H9 (cell line): ENCODE data around the gene PDE5A. TPM values are rescaled to one million over a fixed set of nuclear protein-coding genes. Genes with fewer than 3 reads are reported as not detected.

ENCODE experiments used
- DNase-seq: peaks from one replicate; pipeline ENCODE4 v3.0.0-alpha.2; 2017
- H2AFZ ChIP-seq: one replicate; pipeline ENCODE4 v1.6.1; 2013; ENCODE audit warnings: mild to moderate bottlenecking, low read length, control low read depth, moderate library complexity
- H2AK5ac ChIP-seq: 2 replicates; pipeline ENCODE4 v1.6.1; 2013; ENCODE audit warnings: low read length, control low read depth, mixed read lengths; ENCODE audit not compliant: insufficient read length
- H2BK120ac ChIP-seq: one replicate; pipeline ENCODE4 v1.6.1; 2013; ENCODE audit warnings: low read depth, mild to moderate bottlenecking, low read length, control low read depth, inconsistent platforms; ENCODE audit not compliant: poor library complexity, severe bottlenecking
- H2BK12ac ChIP-seq: 2 replicates; pipeline ENCODE4 v1.6.1; 2013; ENCODE audit warnings: low read length, control low read depth, mixed read lengths, low read depth; ENCODE audit not compliant: insufficient read length
- H2BK15ac ChIP-seq: 2 replicates; pipeline ENCODE4 v1.6.1; 2013; ENCODE audit warnings: low read depth, low read length, control low read depth
- H2BK20ac ChIP-seq: one replicate; pipeline ENCODE4 v1.6.1; 2013; ENCODE audit warnings: low read depth, mild to moderate bottlenecking, low read length, control low read depth, inconsistent platforms; ENCODE audit not compliant: poor library complexity, severe bottlenecking
- H2BK5ac ChIP-seq: 2 replicates; pipeline ENCODE4 v1.6.1; 2013; ENCODE audit warnings: low read length, control low read depth, mixed read lengths; ENCODE audit not compliant: insufficient read length
- H3K14ac ChIP-seq: 2 replicates; pipeline ENCODE4 v1.6.1; 2013; ENCODE audit warnings: low read length, control low read depth; ENCODE audit not compliant: insufficient read depth
- H3K18ac ChIP-seq: 2 replicates; pipeline ENCODE4 v1.6.1; 2013; ENCODE audit warnings: low read depth, mild to moderate bottlenecking, mixed read lengths, low read length, control low read depth; ENCODE audit not compliant: insufficient read length
- H3K23ac ChIP-seq: 2 replicates; pipeline ENCODE4 v1.6.1; 2013; ENCODE audit warnings: low read length, control low read depth, mixed read lengths, low read depth; ENCODE audit not compliant: insufficient read length
- H3K23me2 ChIP-seq: 2 replicates; pipeline ENCODE4 v1.6.1; 2013; ENCODE audit warnings: low read depth, mild to moderate bottlenecking, mixed read lengths, low read length, control low read depth; ENCODE audit not compliant: insufficient read length, poor library complexity, severe bottlenecking
- H3K27ac ChIP-seq: 2 replicates; pipeline ENCODE4 v1.5.1; 2013; ENCODE audit warnings: low read length, control low read depth, mixed read lengths, low read depth; ENCODE audit not compliant: insufficient read length
- H3K27me3 ChIP-seq: 2 replicates; pipeline ENCODE4 v1.6.1; 2013; ENCODE audit warnings: low read length, control low read depth, inconsistent platforms; ENCODE audit not compliant: insufficient read depth
- H3K4ac ChIP-seq: 2 replicates; pipeline ENCODE4 v1.6.1; 2013; ENCODE audit warnings: low read depth, mild to moderate bottlenecking, control low read depth, inconsistent platforms, low read length, moderate library complexity
- H3K4me1 ChIP-seq: 2 replicates; pipeline ENCODE4 v1.6.1; 2013; ENCODE audit warnings: low read length, control low read depth, inconsistent platforms; ENCODE audit not compliant: insufficient read depth
- H3K4me2 ChIP-seq: 2 replicates; pipeline ENCODE4 v1.6.1; 2013; ENCODE audit warnings: low read length, control low read depth, mixed read lengths; ENCODE audit not compliant: insufficient read length, insufficient read depth
- H3K56ac ChIP-seq: 2 replicates; pipeline ENCODE4 v1.6.1; 2013; ENCODE audit warnings: low read depth, mild to moderate bottlenecking, mixed read lengths, low read length, control low read depth; ENCODE audit not compliant: insufficient read length
- H3K79me1 ChIP-seq: 2 replicates; pipeline ENCODE4 v1.6.1; 2013; ENCODE audit warnings: low read depth, mild to moderate bottlenecking, moderate library complexity, low read length, control low read depth, inconsistent platforms; ENCODE audit not compliant: insufficient read depth, poor library complexity, severe bottlenecking
- H3K79me2 ChIP-seq: 2 replicates; pipeline ENCODE4 v1.6.1; 2013; ENCODE audit warnings: low read length, control low read depth, inconsistent platforms; ENCODE audit not compliant: insufficient read depth
- H3K9ac ChIP-seq: 2 replicates; pipeline ENCODE4 v1.6.1; 2013; ENCODE audit warnings: low read length, control low read depth, mixed read lengths; ENCODE audit not compliant: insufficient read length; ENCODE audit errors: extremely low read depth
- H3K9me3 ChIP-seq: one replicate; pipeline ENCODE4 v1.6.1; 2013; ENCODE audit warnings: low read depth, low read length, inconsistent platforms; ENCODE audit not compliant: control insufficient read depth
- H3T11ph ChIP-seq: one replicate; pipeline ENCODE4 v1.6.1; 2013; ENCODE audit warnings: mild to moderate bottlenecking, low read length, control low read depth, inconsistent platforms
- H4K20me1 ChIP-seq: one replicate; pipeline ENCODE4 v1.6.1; 2013; ENCODE audit not compliant: control insufficient read depth, insufficient read length, insufficient read depth
- H4K5ac ChIP-seq: 2 replicates; pipeline ENCODE4 v1.6.1; 2013; ENCODE audit warnings: low read depth, mild to moderate bottlenecking, mixed read lengths, low read length, control low read depth; ENCODE audit not compliant: insufficient read length
- H4K8ac ChIP-seq: replicated peaks from 2 replicates; pipeline ENCODE4 v1.6.1; 2013; ENCODE audit warnings: low read length, control low read depth, mixed read lengths, low read depth; ENCODE audit not compliant: insufficient read length
- H4K91ac ChIP-seq: 2 replicates; pipeline ENCODE4 v1.6.1; 2013; ENCODE audit warnings: low read depth, mild to moderate bottlenecking, moderate library complexity, mixed read lengths, low read length, control low read depth; ENCODE audit not compliant: insufficient read length
- H3K27ac Mint-ChIP-seq, 3 experiments: 2 replicates in 2 of 3; 3 replicates in 1 of 3; pipeline ENCODE4 v1.8.0; 2020 to 2021; ENCODE audit warnings: mixed read lengths in 3 of 3, mild to moderate bottlenecking in 1 of 3, moderate library complexity in 1 of 3
- H3K27me3 Mint-ChIP-seq: 2 replicates; pipeline ENCODE4 v1.8.0; 2021; ENCODE audit warnings: low read depth, mild to moderate bottlenecking, moderate library complexity, mixed read lengths
- H3K36me3 Mint-ChIP-seq, 3 experiments: 2 replicates in 2 of 3; 3 replicates in 1 of 3; pipeline ENCODE4 v1.8.0; 2020 to 2021; ENCODE audit warnings: low read depth in 3 of 3, mixed read lengths in 3 of 3; ENCODE audit not compliant: insufficient read depth in 1 of 3
- H3K4me1 Mint-ChIP-seq, 2 experiments: 2 replicates each; pipeline ENCODE4 v1.8.0; 2020; ENCODE audit warnings: mixed read lengths in 2 of 2
- H3K4me3 Mint-ChIP-seq, 2 experiments: 2 replicates in 1 of 2; 3 replicates in 1 of 2; pipeline ENCODE4 v1.8.0; 2020 to 2021; ENCODE audit warnings: mild to moderate bottlenecking in 2 of 2, mixed read lengths in 2 of 2, moderate library complexity in 1 of 2
- H3K9me3 Mint-ChIP-seq, 2 experiments: 2 replicates in 1 of 2; 3 replicates in 1 of 2; pipeline ENCODE4 v1.8.0; 2020; ENCODE audit warnings: mild to moderate bottlenecking in 2 of 2, mixed read lengths in 2 of 2, moderate library complexity in 1 of 2
- CTCF ChIP-seq: fragments of 200-600 bp; sonication (generic); conservative IDR thresholded peaks from 3 replicates; pipeline ENCODE4 v1.8.0; 2021; ENCODE audit warnings: antibody characterized with exemption, mild to moderate bottlenecking
- WGBS: extraction: QIAGEN DNeasy Blood & Tissue Kit; methylation state at CpG from one replicate; pipeline ENCODE4 v1.1.7; 2013; ENCODE audit warnings: missing lambda C conversion rate, low lambda C conversion rate, mixed read lengths; ENCODE audit not compliant: insufficient read length; ENCODE audit errors: extremely low coverage; 5-methylcytosine and 5-hydroxymethylcytosine counted together
- total RNA-seq: library from RNA; stranded (reverse); gene quantifications from 2 replicates; pipeline ENCODE4 v1.2.1, GENCODE V29; 2021

PDE5A gene
- total RNA-seq, 1 experiment from 2014 or later = 15.7 TPM

- Mint-ChIP-seq H3K27ac (no peak overlapping the region), H3K9me3 (no peaks in the 10 kb centered on the region), H3K27me3 (no peaks in the 10 kb centered on the region), H3K4me3 (no peak overlapping the region), H3K36me3 (no peaks in the 10 kb centered on the region), H3K4me1 (no peaks in the 10 kb centered on the region)
- Histone ChIP-seq H2BK15ac (no peak overlapping the region), H3K23me2 (no peaks in the 10 kb centered on the region), H4K20me1 (no peaks in the 10 kb centered on the region), H3K9me3 (no peaks in the 10 kb centered on the region), H4K91ac (no peak overlapping the region), H4K5ac (no peak overlapping the region), H3K23ac (no peak overlapping the region), H2BK5ac (no peak overlapping the region), H3K9ac (no peak overlapping the region), H3K4ac (no peak overlapping the region), H3T11ph (no peak overlapping the region), H2AK5ac (no peak overlapping the region), H3K56ac (no peak overlapping the region), H3K4me1 (no peaks in the 10 kb centered on the region), H3K27ac (no peak overlapping the region), H3K79me2 (no peaks in the 10 kb centered on the region), H3K4me2 (no peak overlapping the region), H2BK120ac (no peak overlapping the region), H3K14ac (no peak overlapping the region), H3K27me3 (no peaks in the 10 kb centered on the region), H3K18ac (no peak overlapping the region), H3K79me1 (no peaks in the 10 kb centered on the region), H2BK20ac (no peak overlapping the region), H2BK12ac (no peak overlapping the region), H2AFZ (no peak overlapping the region), H4K8ac (no peak overlapping the region)
- no peak for DNase-seq
- TF ChIP-seq CTCF = no peak
- WGBS = no CpG with 5 or more reads among the region's 4 CpGs
Observed at GRCh38 chr4:119653990-119654389, 25.4 kb upstream of the PDE5A start.
